Frontal cortex (tissue), 4 donors: Measurements from ENCODE around the gene TMEM191B. TPM values are rescaled to one million over a fixed set of nuclear protein-coding genes. Genes with fewer than 3 reads are reported as not detected.
"Not testable (repeated sequence)": the region's sequence is repeated elsewhere in the genome, so short reads cannot be mapped to it uniquely, and the experiment has no call there.

ENCODE experiments used
- DNase-seq, 2 donors: peaks; one replicate each; pipeline ENCODE4 v3.0.0; 2012; ENCODE audit warnings: low spot score in 2 of 2
- FAIRE-seq: peaks from 2 replicates; lab custom pipeline; 2012; peaks lifted over from hg19 to GRCh38; lab: Jason Lieb, UNC
- total RNA-seq: library from RNA; depleted of rRNA; stranded (reverse); fragments of >200 nt; gene quantifications from one replicate; pipeline ENCODE4 v1.2.3, GENCODE V29; 2014
- donor health status: control.
- donor health status: control.
- donor health status: control.

TMEM191B gene
- total RNA-seq, 1 donor from 2014 or later: 1.6 TPM

- not testable (repeated sequence) for DNase-seq, FAIRE-seq
Measured at GRCh38 chr22:18554280-18555256, 27.0 kb downstream of the TMEM191B start.

GRCh38 chr22:18558516-18558915, 30.9 kb downstream of the TMEM191B start:
- FAIRE-seq: not testable (repeated sequence)

GRCh38 chr22:18558939-18559338, 31.3 kb downstream of the TMEM191B start:
- not testable (repeated sequence) for DNase-seq, FAIRE-seq

More at GRCh38 chr22:18558516-18558915, 30.9 kb downstream of the TMEM191B start:
- not testable (repeated sequence) for DNase-seq

GRCh38 chr22:18560099-18560974, 32.7 kb downstream of the TMEM191B start:
- not testable (repeated sequence) for FAIRE-seq, DNase-seq

- DNase-seq, FAIRE-seq: not testable (repeated sequence)
Measured at GRCh38 chr22:18570509-18571246, 43.1 kb downstream of the TMEM191B start.

- not testable (repeated sequence) for FAIRE-seq, DNase-seq
Measured at GRCh38 chr22:18573483-18574164, 46.0 kb downstream of the TMEM191B start.

GRCh38 chr22:18574555-18574954, 47.0 kb downstream of the TMEM191B start:
- not testable (repeated sequence) for DNase-seq, FAIRE-seq

GRCh38 chr22:18575686-18576085, 48.1 kb downstream of the TMEM191B start:
- DNase-seq: not testable (repeated sequence)

GRCh38 chr22:18577090-18577818, 49.7 kb downstream of the TMEM191B start:
- DNase-seq, FAIRE-seq: not testable (repeated sequence)

More at GRCh38 chr22:18575686-18576085, 48.1 kb downstream of the TMEM191B start:
- not testable (repeated sequence) for FAIRE-seq

GRCh38 chr22:18577847-18578246, 50.2 kb downstream of the TMEM191B start:
- DNase-seq, FAIRE-seq: not testable (repeated sequence)

Other genes with a start within 250 kb of the TMEM191B start
- gene GGTLC3, start 9.6 kb upstream of the TMEM191B start, total RNA-seq: not detected
- 3.3 TPM for gene RIMBP3, start 84.1 kb downstream of the TMEM191B start, total RNA-seq